NCI-H1436 (cell line): ENCODE measurements around the gene ARL15.
"Not testable (repeated sequence)": the region's sequence is repeated elsewhere in the genome, so short reads cannot be mapped to it uniquely, and the experiment has no call there.

ENCODE experiments used
- DNase-seq: peaks from one replicate; lab custom pipeline; 2025; lab: John Stamatoyannopoulos, UW

Gene ARL15

DNA sequence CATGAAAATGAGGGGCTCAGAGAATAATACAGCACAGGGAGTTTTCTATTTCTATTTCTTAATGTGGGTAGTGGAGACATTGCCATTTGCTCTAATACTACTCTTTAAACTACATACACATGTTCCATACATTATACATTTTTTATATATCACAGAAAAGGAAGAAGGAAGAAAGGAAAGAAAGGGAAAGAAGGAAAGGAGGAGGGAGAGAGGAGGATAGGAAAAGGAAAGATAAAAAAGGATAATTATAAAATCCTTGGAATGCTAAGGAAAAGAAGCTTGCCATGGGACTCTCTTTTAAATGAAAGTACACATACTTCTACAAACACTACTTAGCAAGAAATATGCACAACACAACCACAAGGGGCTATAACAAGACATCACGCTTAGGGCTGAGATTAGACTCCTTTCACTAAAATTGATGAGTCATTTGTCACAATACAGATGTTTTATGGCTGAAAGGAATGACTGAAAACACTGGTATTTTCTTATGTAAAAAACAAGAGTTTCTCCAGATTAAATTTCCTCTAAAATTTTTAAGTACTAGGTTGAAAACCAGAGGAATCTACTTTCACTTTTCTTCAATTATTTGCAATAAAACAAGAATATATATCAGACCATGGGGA, 219.8 kb downstream of the ARL15 start:
- DNase-seq, result no peak

DNA sequence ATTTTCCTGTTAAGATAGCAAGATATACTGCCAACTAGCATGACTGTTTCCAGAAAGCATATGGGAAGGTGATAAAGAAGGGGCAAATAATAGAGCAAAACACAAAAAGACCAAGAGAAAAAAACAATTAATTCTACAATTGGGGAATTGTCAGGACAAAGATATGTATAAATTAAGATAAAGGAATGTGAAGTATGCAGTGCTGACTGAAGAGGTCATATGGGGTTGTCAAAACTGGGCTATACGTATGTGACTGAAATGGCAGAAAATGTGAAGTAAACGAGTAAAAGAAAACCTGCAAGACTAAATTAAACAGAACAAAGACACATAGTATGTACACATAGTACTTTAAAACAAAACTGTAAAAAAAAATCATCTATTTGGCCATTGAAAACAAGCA, 222.3 kb downstream of the ARL15 start:
- no peak for DNase-seq

DNA sequence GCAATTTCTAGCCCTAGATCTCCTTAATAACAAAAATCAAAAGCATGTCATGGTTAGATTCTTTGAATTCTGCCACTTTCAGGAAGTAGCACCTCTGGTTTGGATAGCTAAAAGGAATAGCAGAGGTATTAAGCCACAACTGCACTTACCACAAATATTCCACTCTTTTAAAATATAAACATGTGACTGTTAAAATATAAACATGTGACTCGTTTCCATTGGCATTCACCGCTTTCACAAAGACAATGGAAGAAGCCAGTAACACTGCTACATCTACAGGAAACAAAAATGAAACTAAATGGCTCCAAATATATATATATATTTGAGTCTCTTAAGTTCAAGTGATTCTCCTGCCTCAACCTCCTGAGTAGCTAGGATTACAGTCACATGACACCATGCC, 222.9 kb downstream of the ARL15 start:
- DNase-seq, result no peak

DNA sequence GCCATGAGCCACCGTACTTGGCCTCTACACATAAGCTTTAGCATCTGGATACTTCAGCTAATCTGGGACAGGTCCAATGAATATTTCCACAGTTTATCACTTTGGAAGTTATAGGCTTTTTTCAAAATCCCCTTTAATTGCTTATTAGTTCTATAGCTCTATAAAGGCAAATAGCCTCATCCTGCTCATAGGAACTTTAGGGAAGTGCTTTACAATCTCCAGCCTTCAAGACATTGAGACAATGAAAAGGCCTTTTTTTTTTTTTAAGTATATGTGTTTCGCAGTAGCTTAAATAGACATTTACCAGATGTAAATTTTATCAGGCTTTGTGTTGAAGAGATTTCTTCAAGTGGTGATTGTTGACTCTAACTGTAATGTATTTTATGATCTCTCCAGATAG, 224.2 kb downstream of the ARL15 start:
- DNase-seq, result no peak

DNA sequence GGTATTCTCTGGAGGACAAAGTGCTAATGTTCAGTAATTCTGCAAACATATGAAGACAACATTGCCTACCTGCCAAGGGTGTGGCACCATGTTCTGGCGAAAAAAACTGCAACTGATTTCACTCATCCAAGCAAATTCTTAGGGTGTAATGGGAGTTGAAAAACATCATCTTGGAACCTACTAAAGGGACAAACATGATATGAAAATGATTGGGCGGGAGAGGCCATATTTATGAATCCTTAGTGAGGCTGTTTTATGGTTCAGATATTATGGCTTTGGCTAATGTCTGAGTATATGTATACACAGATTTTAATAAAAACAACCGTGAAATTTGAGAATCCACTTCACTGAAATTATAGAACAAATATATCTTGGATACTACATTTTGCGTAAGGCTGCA, 225.7 kb downstream of the ARL15 start:
- DNase-seq, result no peak

DNA sequence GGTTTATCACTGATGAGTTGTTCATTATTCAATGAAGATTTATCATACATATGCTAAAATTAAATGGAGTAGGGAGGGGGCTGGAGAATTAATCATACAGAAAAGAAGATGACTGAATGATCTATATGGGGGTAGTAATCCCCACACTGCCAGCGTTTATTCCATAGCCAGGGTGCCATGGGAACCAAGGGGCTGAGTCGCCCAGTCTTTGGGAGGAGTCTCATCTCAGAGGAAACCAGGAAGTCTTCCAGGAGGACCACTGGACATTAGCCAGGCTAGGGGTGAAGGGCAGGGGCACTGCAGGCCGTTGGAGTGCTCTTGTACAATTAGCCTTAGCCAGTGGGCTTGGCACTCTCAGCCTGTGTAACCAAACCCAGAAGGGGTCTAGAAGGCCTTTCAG, 226.5 kb downstream of the ARL15 start:
- no peak for DNase-seq

DNA sequence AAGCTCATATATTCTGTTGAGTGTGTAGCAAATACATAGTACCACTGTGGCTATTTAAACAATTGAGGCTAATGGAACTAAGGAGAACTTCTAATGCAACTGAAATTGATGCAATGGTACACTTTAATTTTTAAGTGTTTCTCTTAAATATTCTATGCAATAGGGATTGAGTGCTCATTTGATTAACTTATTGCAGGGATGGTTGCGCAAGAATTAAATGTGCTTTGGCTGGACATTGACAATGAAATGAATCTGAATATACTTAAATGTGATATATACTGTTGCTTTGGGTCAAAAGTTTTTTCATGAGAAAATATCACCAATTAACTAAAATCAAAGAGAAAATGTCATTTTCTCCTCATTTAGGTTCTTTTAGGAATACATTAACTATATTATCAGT, 227.1 kb downstream of the ARL15 start:
- no peak for DNase-seq

DNA sequence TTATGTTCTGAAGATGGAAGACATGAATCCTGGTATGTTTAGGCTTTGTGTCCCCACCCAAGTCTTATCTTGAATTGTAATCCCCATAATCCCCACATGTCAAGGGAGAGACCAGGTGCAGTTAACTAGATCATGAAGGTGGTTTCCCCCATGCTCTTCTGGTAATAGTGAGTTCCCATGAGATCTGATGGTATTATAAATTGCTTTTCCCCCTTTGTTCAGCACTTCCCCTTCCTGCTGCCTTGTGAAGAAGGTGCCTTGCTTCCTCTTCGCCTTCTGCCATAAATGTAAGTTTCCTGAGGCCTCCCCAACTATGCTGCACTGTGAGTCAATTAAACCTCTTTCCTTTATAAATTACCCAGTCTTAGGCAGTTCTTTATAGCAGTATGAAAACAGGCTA, 229.0 kb downstream of the ARL15 start:
- no peak for DNase-seq

DNA sequence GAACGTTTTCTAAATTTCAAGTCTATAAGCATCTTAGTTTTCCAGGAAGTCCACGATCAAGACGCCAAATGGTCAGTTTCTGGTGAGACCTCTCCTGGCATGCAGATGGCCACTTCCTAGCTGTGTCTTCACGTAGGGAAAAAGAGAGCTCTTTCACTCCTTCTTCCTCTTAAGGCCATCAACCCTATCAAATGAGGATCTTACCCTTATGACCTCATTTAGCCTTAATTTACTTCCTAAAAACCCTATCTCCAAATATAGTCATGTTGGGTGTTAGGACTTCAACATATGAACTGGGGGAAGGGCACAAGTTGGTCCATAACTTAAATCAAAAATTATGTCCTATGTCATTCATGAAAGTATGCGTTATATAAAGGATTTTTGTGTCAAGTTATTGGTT, 229.5 kb downstream of the ARL15 start:
- no peak for DNase-seq

DNA sequence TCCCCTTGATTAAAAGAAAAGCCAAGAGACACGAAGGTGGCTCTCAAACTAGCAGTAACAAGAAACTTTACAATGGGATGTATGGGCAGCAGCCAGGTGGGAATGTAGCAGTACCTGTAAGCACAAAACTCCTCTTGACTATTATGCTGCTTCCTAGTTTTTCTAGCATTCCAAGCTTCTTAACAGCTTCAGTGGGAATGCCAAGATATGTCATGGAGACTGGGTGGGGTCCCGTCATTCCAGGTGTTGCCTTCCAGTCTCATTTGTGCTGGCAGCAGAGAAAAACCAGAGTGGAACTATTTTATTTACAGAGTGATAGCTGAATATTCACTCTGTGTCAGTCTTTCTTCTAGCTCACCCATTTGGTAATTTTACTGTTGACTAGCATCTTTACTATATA, 236.6 kb downstream of the ARL15 start:
- DNase-seq, result no peak

DNA sequence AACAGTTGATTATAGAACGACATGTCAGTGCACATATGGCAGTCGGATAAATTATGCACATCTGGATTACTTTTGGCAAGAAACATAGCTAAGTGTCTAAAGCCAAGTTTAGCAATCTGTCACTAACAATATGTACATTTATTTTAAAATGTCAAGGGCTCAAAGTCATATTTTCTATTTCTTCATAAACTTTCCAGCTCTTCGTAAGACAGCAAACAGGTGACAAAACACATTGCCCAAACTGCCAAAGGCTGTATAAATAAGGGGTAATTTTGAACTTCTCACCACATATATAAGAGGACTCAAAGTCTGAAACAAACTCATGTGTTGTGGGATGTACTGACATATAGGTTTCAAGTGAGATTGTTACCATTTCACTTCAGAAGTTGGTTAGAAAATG, 237.2 kb downstream of the ARL15 start:
- no peak for DNase-seq

DNA sequence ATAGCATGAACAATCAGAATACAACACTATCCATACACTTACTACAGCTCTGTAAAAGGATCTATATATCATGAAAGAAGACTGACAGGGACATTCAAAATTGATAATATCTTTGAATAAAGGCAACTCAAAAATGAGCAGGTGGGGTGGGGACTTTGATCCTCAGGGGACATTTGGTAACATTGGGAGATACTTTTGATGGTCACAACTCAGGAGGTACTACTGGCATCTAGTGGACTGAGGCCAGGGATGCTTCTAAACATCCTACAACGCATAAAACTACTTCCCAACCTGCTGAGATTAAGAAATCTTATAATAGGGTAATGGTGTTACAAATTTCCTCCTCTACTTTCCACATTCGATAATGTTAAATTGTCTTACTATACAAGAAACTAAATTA, 243.9 kb downstream of the ARL15 start:
- DNase-seq, result no peak

DNA sequence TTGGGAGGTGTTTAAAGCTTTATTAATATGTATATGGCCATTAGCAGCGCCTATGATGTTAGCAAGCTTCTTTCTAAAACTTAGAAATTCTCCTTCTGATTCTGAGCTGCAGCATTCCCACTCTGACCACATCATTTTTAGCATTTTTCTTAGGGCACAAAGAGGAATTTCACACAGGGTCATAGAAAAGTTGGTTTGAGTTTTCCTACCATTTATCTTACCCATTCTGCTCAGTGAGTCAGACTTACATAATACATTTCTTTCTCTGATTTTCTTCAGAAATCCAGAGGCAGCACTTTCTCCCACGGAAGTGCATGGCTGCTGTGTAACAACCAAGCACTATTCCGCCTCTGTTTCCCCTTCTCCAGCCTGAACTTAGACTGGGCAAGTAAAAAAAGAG, 246.6 kb downstream of the ARL15 start:
- DNase-seq, result no peak

DNA sequence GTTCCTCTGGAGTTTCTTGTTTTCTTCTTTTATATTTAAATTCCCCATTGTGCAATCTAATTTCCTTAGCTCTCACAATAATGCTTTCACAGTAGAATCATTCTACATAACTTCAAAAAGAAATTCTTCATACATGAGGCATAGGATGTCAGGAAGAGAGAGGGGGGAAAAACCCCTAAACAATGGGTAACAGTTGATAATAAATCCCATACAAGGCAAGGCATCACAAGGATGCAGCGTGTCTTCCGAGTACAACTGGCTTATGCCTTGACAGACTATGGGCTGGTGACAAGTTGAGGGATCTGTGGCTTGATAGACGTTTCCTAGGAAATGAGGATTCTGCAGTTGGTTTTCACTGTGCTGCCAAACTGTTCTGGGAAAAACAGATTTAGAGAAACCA, 247.4 kb downstream of the ARL15 start:
- DNase-seq, result no peak

DNA sequence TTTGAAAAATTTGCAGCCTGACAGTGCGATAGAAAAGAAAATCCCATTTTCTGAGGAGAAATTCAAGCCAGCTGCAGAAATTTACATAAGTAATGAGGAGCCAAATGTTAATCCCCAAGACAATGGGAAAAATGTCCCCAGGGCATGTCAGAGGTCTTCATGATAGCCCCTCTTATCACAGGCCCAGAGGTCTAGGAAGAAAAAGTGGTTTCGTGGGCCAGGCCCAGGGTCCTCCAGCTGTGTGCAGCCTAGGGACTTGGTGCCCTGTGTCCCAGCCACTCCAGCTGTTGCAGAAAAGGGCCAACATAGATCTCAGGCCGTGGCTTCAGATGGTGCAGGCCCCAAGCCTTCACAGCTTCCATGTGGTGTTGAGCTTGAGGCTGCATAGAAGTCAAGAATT, 249.5 kb downstream of the ARL15 start:
- not testable (repeated sequence) for DNase-seq

DNA sequence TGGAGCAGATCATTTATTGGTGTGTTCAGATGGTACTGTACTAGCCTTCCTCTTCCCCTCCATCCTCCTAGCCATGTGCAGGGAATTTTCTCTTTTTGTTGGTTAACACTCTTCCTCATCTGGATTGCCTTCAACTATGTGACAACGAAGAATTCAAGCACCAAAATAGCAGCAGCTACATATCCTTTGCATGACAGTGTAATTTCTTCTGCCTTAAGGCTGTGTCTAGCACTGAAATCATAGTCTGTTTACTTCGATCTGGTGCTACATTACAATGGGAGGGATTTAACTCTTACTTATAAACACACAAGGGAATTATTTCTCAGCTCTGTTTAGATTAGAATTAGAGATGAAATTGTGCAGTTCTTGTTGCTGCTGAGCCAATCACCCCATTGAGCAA, 260.4 kb downstream of the ARL15 start:
- DNase-seq, result no peak

DNA sequence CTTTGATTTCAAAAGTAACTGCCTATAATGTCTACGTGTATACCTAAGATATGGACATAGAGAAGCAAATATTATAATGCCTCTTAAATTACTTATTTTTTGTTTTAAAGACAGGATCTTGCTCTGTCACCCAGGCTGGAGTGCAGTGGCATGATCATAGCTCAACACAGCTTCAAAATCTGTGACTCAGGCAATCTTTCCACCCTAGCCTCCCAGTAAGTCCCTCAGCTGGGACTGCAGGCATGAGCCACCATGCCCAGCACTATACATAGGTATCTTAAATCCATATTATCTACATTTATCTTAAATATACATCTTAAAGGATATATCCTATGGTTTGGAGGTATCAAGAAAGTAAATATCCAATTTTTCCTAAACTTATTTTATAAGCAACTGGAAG, 261.2 kb downstream of the ARL15 start:
- no peak for DNase-seq

DNA sequence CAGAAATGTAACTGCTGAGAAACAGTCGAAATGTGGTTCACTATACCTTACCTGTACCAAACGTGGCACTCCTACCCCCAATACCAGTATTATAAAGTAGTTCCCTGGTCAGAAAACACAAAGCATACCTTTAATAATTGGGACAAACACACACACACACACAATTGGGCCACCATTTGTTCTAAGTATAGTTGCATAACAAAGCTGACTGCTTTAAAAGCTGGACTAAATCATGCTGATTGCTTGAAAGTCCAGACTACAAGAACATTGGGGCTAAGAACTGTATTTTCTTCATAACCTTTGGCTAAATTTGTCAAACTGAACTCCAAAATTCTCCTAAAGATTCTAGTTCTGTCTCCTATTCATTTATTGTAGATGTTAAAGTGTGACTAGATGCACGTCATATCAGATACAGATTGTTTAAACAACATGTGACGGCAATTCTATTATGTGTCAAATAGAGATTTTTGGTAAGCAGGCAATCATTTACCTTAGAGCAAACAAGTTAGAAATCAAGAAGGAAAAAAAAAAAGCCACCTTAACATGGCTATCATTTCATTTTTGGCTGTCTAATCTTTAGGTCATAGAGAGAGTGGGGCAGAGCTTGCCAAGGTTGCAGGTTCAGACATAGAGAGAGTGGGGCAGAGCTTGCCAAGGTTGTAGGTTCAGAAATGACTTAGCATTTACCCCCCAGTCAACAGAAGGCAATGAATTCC, 265.1 kb downstream of the ARL15 start:
- no peak for DNase-seq

DNA sequence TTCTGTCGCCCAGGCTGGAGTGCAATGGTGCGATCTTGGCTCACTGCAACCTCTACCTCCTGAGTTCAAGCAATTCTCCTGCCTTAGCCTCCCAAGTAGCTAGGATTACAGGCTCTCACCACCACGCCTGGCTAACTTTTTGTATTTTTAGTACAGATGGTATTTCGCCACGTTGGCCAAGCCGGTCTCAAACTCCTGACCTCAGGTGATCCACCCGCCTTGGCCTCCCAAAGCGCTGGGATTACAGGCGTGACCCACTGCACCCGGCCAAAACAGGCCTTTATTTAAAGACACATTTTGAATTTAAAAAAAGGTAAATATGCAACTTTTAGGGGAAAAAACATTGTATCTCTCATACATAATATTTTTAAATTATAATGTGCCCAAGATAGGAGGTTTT, 266.1 kb downstream of the ARL15 start:
- DNase-seq, result not testable (repeated sequence)

DNA sequence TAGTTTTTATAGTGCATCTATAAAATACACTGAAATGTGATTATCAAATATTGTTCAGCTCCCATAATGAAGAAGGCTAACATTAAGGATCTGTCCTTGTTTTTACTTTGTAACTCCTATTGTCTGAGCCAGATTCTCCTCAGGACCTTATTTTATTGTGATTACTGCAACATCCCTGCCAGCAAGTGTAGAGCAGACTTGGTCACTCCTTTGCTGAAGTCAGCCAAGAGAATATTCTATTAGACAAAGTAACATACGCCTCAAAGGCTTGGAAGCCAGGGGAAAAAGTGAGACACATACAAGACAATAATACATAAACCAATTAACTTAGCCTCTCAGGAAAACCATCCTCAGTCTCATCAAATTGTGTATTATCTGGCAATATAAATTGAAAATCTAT, 269.6 kb downstream of the ARL15 start:
- no peak for DNase-seq

DNA sequence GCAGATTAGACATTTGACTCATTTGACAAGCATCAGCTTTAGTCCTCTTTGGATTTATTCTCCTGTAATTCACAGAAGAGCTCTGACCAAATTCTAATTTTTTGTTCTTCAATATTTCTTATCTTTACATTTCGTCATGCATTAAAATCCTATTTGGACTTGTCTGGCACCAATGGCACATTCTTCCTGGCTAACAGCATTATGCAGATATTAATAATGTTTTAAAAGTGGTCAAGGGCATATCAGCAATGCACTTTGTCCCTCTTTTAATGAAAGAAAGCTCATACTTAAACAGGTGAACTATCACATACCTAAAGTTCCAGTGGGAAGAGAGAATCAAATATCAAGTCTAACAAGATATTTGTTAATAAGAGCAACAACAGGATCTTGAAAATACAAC, 270.4 kb downstream of the ARL15 start:
- no peak for DNase-seq

DNA sequence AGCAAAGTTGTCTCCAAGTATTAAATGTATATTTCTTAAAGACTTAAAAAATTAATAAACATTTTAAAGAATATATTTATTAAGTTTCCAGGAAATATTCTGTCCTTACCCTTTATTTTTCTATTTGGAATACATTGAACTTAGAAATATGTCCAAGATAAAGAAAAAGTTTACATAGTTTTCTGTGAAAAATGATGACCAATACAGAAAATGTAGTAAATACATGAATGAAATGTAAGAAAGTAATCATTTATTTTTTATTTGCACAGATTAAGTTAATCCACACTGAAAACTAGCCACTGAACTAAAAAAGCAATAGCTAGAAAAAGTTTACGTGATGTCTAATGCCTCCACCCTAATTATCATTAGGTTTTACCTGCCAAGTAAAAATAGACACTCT, 273.2 kb downstream of the ARL15 start:
- no peak for DNase-seq

DNA sequence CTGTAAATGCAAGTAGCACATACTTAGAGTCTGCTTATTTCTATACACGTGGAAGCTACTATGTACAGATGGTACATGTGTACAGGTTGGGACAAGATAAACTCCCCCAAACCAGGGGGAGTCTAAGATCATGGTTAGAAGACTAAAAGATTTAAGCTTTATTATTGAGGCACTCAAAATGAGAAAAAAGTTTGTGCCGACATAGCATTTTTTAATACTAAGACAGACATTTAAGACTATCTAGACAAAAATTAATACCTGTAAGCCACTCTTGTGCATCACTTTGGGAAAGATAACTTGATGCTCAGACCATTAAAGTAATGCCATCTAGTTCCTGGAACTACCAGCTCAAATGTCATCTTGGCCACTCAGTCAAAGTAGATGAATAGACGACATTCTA, 279.4 kb downstream of the ARL15 start:
- no peak for DNase-seq

DNA sequence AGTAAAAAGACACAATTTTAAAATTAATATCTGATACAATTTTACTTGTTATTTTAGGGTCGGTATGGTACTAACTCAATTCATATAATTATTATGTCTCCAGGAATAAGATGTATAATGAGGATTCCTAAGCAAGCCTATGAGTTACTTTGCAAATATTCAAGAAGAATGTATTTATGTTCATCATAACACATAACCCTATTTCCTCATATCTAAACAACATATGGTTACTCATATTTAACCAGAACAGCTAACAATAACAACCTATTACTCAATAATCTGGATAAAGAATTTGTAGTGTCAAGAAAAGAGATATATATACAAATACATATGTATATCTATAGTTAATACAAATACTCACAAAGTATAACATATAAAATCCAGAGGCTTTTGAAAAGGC, 285.9 kb downstream of the ARL15 start:
- no peak for DNase-seq
